ENCODE results near the gene SFRP2. TPM values are rescaled to one million over a fixed set of nuclear protein-coding genes. Genes with fewer than 3 reads are reported as not detected.

SFRP2 gene
- total RNA-seq, 5 donors from 2014 or later (not counting 1 experiment from before 2014, with no cell fraction given), result 0.36 to 0.82 (median 0.47) TPM; not detected in 2

- H3K27ac Mint-ChIP-seq, result no peak overlapping the region
- H3K4me1 Mint-ChIP-seq, result no peaks in the 10 kb centered on the region
- ChIA-PET POLR2A (no interaction called here), CTCF (no interaction called here)
- peaks cover 42 to 51% of the 10 kb centered on the region in 2 donors for H3K27me3 Mint-ChIP-seq
- H3K4me3 Mint-ChIP-seq, result no peak overlapping the region
- peaks cover 0 to 5% (median 5%) of the 10 kb centered on the region in 3 donors for H3K9me3 Mint-ChIP-seq
- Histone ChIP-seq H3K9me3 (no peaks in the 10 kb centered on the region), H3K36me3 (ENCODE audit: control insufficient read depth in 2 of 2, extremely low read depth in 1 of 2, insufficient read depth in 1 of 2, low read length in 1 of 2) (no peaks in the 10 kb centered on the region), H3K4me1 (ENCODE audit: control insufficient read depth in 1 of 2, extremely low read depth in 1 of 2, insufficient read depth in 2 of 2, low read length in 2 of 2) (no peaks in the 10 kb centered on the region), H3K27ac (ENCODE audit: low read length) (no peak overlapping the region), H3K4me3 (ENCODE audit: control insufficient read depth in 1 of 2, extremely low read depth in 1 of 2, low read length in 1 of 2) (no peak overlapping the region), H3K27me3 (replicated peaks in 1 of 2; ENCODE audit: control insufficient read depth in 2 of 2, extremely low read depth in 1 of 2, insufficient read depth in 2 of 2, low read length in 1 of 2) (peaks cover 0 to 6% of the 10 kb centered on the region in 2 experiments)
- H3K36me3 Mint-ChIP-seq, result no peaks in the 10 kb centered on the region
- 88% methylated on average over 1 of the region's 3 CpGs for WGBS (ENCODE audit: insufficient coverage)
- DNase-seq (no peak), ATAC-seq (replicated peaks in 1 of 4) (no peak)
Observed at GRCh38 chr4:153776601-153777000, 12.3 kb downstream of the SFRP2 start.

GRCh38 chr4:153773236-153773690, 15.6 kb downstream of the SFRP2 start:
- Mint-ChIP-seq H3K4me1 (peaks cover 0 to 3% (median 0%) of the 10 kb centered on the region in 3 donors), H3K27me3 (peaks cover 24 to 34% of the 10 kb centered on the region in 2 donors), H3K9me3 (peaks cover 0 to 7% (median 2%) of the 10 kb centered on the region in 3 donors), H3K27ac (no peak overlapping the region), H3K4me3 (no peak overlapping the region), H3K36me3 (no peaks in the 10 kb centered on the region)
- DNase-seq (no peak), ATAC-seq (replicated peaks in 1 of 4) (no peak)
- Histone ChIP-seq H3K4me3 (ENCODE audit: control insufficient read depth in 1 of 2, extremely low read depth in 1 of 2, low read length in 1 of 2) (no peak overlapping the region), H3K27me3 (replicated peaks in 1 of 2; ENCODE audit: control insufficient read depth in 2 of 2, extremely low read depth in 1 of 2, insufficient read depth in 2 of 2, low read length in 1 of 2) (no peaks in the 10 kb centered on the region), H3K4me1 (ENCODE audit: control insufficient read depth in 1 of 2, extremely low read depth in 1 of 2, insufficient read depth in 2 of 2, low read length in 2 of 2) (no peaks in the 10 kb centered on the region), H3K27ac (ENCODE audit: low read length) (no peak overlapping the region), H3K9me3 (no peaks in the 10 kb centered on the region), H3K36me3 (ENCODE audit: control insufficient read depth in 2 of 2, extremely low read depth in 1 of 2, insufficient read depth in 1 of 2, low read length in 1 of 2) (no peaks in the 10 kb centered on the region)
- CTCF ChIA-PET, result no interaction called here
- WGBS (ENCODE audit: insufficient coverage), result 86% methylated on average over 1 of the region's 2 CpGs
- POLR2A ChIA-PET, result no interaction called here

- Mint-ChIP-seq H3K4me1 (peaks cover 0 to 3% (median 0%) of the 10 kb centered on the region in 3 donors), H3K9me3 (peaks cover 0 to 6% (median 0%) of the 10 kb centered on the region in 3 donors), H3K27ac (no peak overlapping the region), H3K36me3 (no peaks in the 10 kb centered on the region), H3K4me3 (no peak overlapping the region), H3K27me3 (peaks cover 16 to 27% of the 10 kb centered on the region in 2 donors)
- DNase-seq (no peak), ATAC-seq (replicated peaks in 1 of 4) (no peak)
- no peaks in the 10 kb centered on the region for H3K9me3 ChIP-seq
- no peaks in the 10 kb centered on the region for H3K4me1 ChIP-seq (ENCODE audit: control insufficient read depth in 1 of 2, extremely low read depth in 1 of 2, insufficient read depth in 2 of 2, low read length in 2 of 2)
- no peak overlapping the region for H3K4me3 ChIP-seq (ENCODE audit: control insufficient read depth in 1 of 2, extremely low read depth in 1 of 2, low read length in 1 of 2)
- CTCF ChIA-PET, result no interaction called here
- peaks cover 0 to 3% of the 10 kb centered on the region in 2 experiments for H3K27me3 ChIP-seq (replicated peaks in 1 of 2; ENCODE audit: control insufficient read depth in 2 of 2, extremely low read depth in 1 of 2, insufficient read depth in 2 of 2, low read length in 1 of 2)
- no peaks in the 10 kb centered on the region for H3K36me3 ChIP-seq (ENCODE audit: control insufficient read depth in 2 of 2, extremely low read depth in 1 of 2, insufficient read depth in 1 of 2, low read length in 1 of 2)
- POLR2A ChIA-PET, result no interaction called here
- no peak overlapping the region for H3K27ac ChIP-seq (ENCODE audit: low read length)
Observed at GRCh38 chr4:153771046-153771445, 17.8 kb downstream of the SFRP2 start.

- Mint-ChIP-seq H3K27ac (no peak overlapping the region), H3K4me3 (no peak overlapping the region), H3K36me3 (no peaks in the 10 kb centered on the region), H3K9me3 (peaks cover 0 to 9% (median 0%) of the 10 kb centered on the region in 3 donors), H3K4me1 (peaks cover 0 to 3% (median 0%) of the 10 kb centered on the region in 3 donors), H3K27me3 (peaks cover 18 to 27% of the 10 kb centered on the region in 2 donors)
- no peak overlapping the region for H3K27ac ChIP-seq (ENCODE audit: low read length)
- H3K4me1 ChIP-seq (ENCODE audit: control insufficient read depth in 1 of 2, extremely low read depth in 1 of 2, insufficient read depth in 2 of 2, low read length in 2 of 2), result no peaks in the 10 kb centered on the region
- WGBS (ENCODE audit: insufficient coverage), result 89% methylated on average over 4 of the region's 6 CpGs
- H3K4me3 ChIP-seq (ENCODE audit: control insufficient read depth in 1 of 2, extremely low read depth in 1 of 2, low read length in 1 of 2), result no peak overlapping the region
- ChIA-PET CTCF (no interaction called here), POLR2A (no interaction called here)
- DNase-seq, result no peak
- H3K27me3 ChIP-seq (replicated peaks in 1 of 2; ENCODE audit: control insufficient read depth in 2 of 2, extremely low read depth in 1 of 2, insufficient read depth in 2 of 2, low read length in 1 of 2), result peaks cover 2 to 9% of the 10 kb centered on the region in 2 experiments
- no peaks in the 10 kb centered on the region for H3K9me3 ChIP-seq
- ATAC-seq (replicated peaks in 1 of 4), result no peak
- H3K36me3 ChIP-seq (ENCODE audit: control insufficient read depth in 2 of 2, extremely low read depth in 1 of 2, insufficient read depth in 1 of 2, low read length in 1 of 2), result no peaks in the 10 kb centered on the region
Observed at GRCh38 chr4:153766758-153767157, 22.1 kb downstream of the SFRP2 start.

- CTCF ChIA-PET, result no interaction called here
- no peaks in the 10 kb centered on the region for H3K4me1 ChIP-seq (ENCODE audit: control insufficient read depth in 1 of 2, extremely low read depth in 1 of 2, insufficient read depth in 2 of 2, low read length in 2 of 2)
- POLR2A ChIA-PET, result no interaction called here
- no peaks in the 10 kb centered on the region for H3K9me3 ChIP-seq
- no peaks in the 10 kb centered on the region for H3K36me3 ChIP-seq (ENCODE audit: control insufficient read depth in 2 of 2, extremely low read depth in 1 of 2, insufficient read depth in 1 of 2, low read length in 1 of 2)
- H3K27ac Mint-ChIP-seq, result no peak overlapping the region
- H3K27me3 ChIP-seq (replicated peaks in 1 of 2; ENCODE audit: control insufficient read depth in 2 of 2, extremely low read depth in 1 of 2, insufficient read depth in 2 of 2, low read length in 1 of 2), result peaks cover 2 to 12% of the 10 kb centered on the region in 2 experiments
- no peak overlapping the region for H3K4me3 Mint-ChIP-seq
- peaks cover 0 to 5% (median 0%) of the 10 kb centered on the region in 3 donors for H3K9me3 Mint-ChIP-seq
- DNase-seq (no peak), ATAC-seq (replicated peaks in 1 of 4) (no peak)
- H3K27me3 Mint-ChIP-seq, result peaks cover 22 to 35% of the 10 kb centered on the region in 2 donors
- peaks cover 0 to under 1% (median 0%) of the 10 kb centered on the region in 3 donors for H3K4me1 Mint-ChIP-seq
- no peak overlapping the region for H3K4me3 ChIP-seq (ENCODE audit: control insufficient read depth in 1 of 2, extremely low read depth in 1 of 2, low read length in 1 of 2)
- no peak overlapping the region for H3K27ac ChIP-seq (ENCODE audit: low read length)
- no peaks in the 10 kb centered on the region for H3K36me3 Mint-ChIP-seq
- 69% methylated on average over 7 of the region's 8 CpGs for WGBS (ENCODE audit: insufficient coverage)
Observed at GRCh38 chr4:153765894-153766293, 23.0 kb downstream of the SFRP2 start.

DNA sequence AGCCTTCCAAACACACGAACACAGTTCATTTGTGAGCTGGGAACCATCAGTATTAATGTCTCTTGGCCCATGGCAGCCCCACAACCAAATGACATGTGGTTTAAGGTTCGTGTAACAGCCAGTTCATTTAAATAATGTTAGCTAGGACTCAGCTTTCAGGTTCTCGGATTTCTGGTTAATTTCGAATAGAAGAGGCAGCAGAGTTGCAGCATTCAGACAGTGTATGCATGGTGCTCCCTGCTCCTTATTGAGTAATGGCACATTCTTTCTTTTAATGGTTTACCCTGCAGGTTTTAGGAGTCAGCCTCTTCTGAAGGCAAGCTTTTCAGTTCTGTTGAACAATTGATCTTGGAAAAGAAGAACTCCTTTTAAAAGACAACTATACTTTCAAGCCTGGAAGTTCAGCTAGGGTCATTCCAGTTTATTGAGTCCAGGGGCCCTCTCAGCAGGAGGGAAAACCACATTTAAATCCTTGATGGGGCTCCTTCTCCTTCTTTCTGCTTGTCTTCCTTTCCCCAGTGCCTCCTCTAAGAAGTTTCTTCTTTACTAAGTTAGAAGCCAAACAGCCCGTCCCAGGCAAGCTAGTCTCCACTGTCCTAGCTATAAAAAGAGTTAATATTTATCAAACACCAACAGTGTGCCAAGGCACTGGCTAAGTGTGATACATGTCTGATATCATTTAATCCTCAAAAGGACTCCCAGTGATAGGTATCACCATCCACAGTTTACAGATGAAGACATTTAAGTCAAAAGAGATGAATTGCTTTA, 24.1 kb downstream of the SFRP2 start:
- H3K27me3 ChIP-seq (replicated peaks in 1 of 2; ENCODE audit: control insufficient read depth in 2 of 2, extremely low read depth in 1 of 2, insufficient read depth in 2 of 2, low read length in 1 of 2), result peaks cover 6 to 21% of the 10 kb centered on the region in 2 experiments
- CTCF ChIA-PET, result interaction anchor here (0.5 to 1.3 kb wide), 2 partner anchors 21 to 22 kb away, joined by 3 to 6 read pairs; no protein-coding TSS in a partner anchor
- peaks cover 31 to 35% of the 10 kb centered on the region in 2 donors for H3K27me3 Mint-ChIP-seq
- POLR2A ChIA-PET, result no interaction called here
- no peak overlapping the region for H3K27ac Mint-ChIP-seq
- H3K4me1 ChIP-seq (ENCODE audit: control insufficient read depth in 1 of 2, extremely low read depth in 1 of 2, insufficient read depth in 2 of 2, low read length in 2 of 2), result peaks cover 0 to 6% of the 10 kb centered on the region in 2 experiments
- H3K4me3 ChIP-seq (ENCODE audit: control insufficient read depth in 1 of 2, extremely low read depth in 1 of 2, low read length in 1 of 2), result no peak overlapping the region
- no peaks in the 10 kb centered on the region for H3K36me3 Mint-ChIP-seq
- no peaks in the 10 kb centered on the region for H3K9me3 ChIP-seq
- peaks cover 0 to 2% (median 0%) of the 10 kb centered on the region in 3 donors for H3K4me1 Mint-ChIP-seq
- no peak overlapping the region for H3K4me3 Mint-ChIP-seq
- no peak for ATAC-seq (replicated peaks in 1 of 4)
- H3K36me3 ChIP-seq (ENCODE audit: control insufficient read depth in 2 of 2, extremely low read depth in 1 of 2, insufficient read depth in 1 of 2, low read length in 1 of 2), result no peaks in the 10 kb centered on the region
- H3K9me3 Mint-ChIP-seq, result peaks cover 0 to 3% (median 0%) of the 10 kb centered on the region in 3 donors
- no peak overlapping the region for H3K27ac ChIP-seq (ENCODE audit: low read length)
- 79% methylated on average over 2 of the region's 5 CpGs for WGBS (ENCODE audit: insufficient coverage)
- DNase-seq, result no peak

Data from T-cell (primary cell).